ENCODE measurements around the gene RNPEPL1. TPM values are rescaled to one million over a fixed set of nuclear protein-coding genes. Genes with fewer than 3 reads are reported as not detected.
"Not testable (repeated sequence)": the region's sequence is repeated elsewhere in the genome, so short reads cannot be mapped to it uniquely, and the experiment has no call there.

Gene RNPEPL1
- total RNA-seq, 3 donors from 2014 or later = 22.4 to 57.9 (median 42.3) TPM

- Histone ChIP-seq H3K36me3 (peaks cover 8% of the 10 kb centered on the region), H3K9me3 (peaks cover 10 to 21% of the 10 kb centered on the region in 2 donors), H3K27me3 (no peaks in the 10 kb centered on the region), H3K27ac (no peak overlapping the region), H3K4me3 (no peak overlapping the region), H3K4me1 (no peaks in the 10 kb centered on the region)
- TF ChIP-seq CTCF (IDR thresholded peaks at IDR 0.05) (no peak), POLR2AphosphoS5 (IDR thresholded peaks at IDR 0.05) (no peak), POLR2A (IDR thresholded peaks at IDR 0.05) (no peak)
- no peak for DNase-seq (ENCODE audit: low spot score in 2 of 2)
- intact Hi-C loops (cut with DNase I; ENCODE audit: low total_unique reads) = no loop called here
Measured at GRCh38 chr2:240531038-240531437, 37.2 kb upstream of the RNPEPL1 start.

GRCh38 chr2:240532031-240532775, 36.1 kb upstream of the RNPEPL1 start:
- H3K36me3 ChIP-seq = peaks cover 8% of the 10 kb centered on the region
- H3K4me3 ChIP-seq = no peak overlapping the region
- H3K27me3 ChIP-seq = no peaks in the 10 kb centered on the region
- intact Hi-C loops (cut with DNase I; ENCODE audit: low total_unique reads) = no loop called here
- H3K4me1 ChIP-seq = no peaks in the 10 kb centered on the region
- peaks cover 10 to 21% of the 10 kb centered on the region in 2 donors for H3K9me3 ChIP-seq
- TF ChIP-seq CTCF (IDR thresholded peaks at IDR 0.05) (no peak), POLR2AphosphoS5 (IDR thresholded peaks at IDR 0.05) (no peak), POLR2A (IDR thresholded peaks at IDR 0.05) (no peak)
- no peak for DNase-seq (ENCODE audit: low spot score in 2 of 2)
- no peak overlapping the region for H3K27ac ChIP-seq

- Histone ChIP-seq H3K36me3 (no peaks in the 10 kb centered on the region), H3K27ac (no peak overlapping the region), H3K4me1 (no peaks in the 10 kb centered on the region), H3K9me3 (peaks cover 0 to under 1% of the 10 kb centered on the region in 2 donors), H3K27me3 (no peaks in the 10 kb centered on the region), H3K4me3 (no peak overlapping the region)
- intact Hi-C loops (cut with DNase I; ENCODE audit: low total_unique reads) = no loop called here
- TF ChIP-seq CTCF (IDR thresholded peaks at IDR 0.05) = no peak
- no peak for TF ChIP-seq POLR2A (IDR thresholded peaks at IDR 0.05)
- TF ChIP-seq POLR2AphosphoS5 (IDR thresholded peaks at IDR 0.05) = no peak
- peak in 1 of 2 donors; percentile 15 for DNase-seq (ENCODE audit: low spot score in 2 of 2)
Measured at GRCh38 chr2:240538031-240538780, 30.1 kb upstream of the RNPEPL1 start.

GRCh38 chr2:240539101-240539500, 29.2 kb upstream of the RNPEPL1 start:
- H3K27me3 ChIP-seq; H3K27ac ChIP-seq; intact Hi-C loops (cut with DNase I; ENCODE audit: low total_unique reads); H3K4me3 ChIP-seq; H3K4me1 ChIP-seq; H3K36me3 ChIP-seq; H3K9me3 ChIP-seq: not testable (repeated sequence)
- peak in 1 of 2 donors; percentile 28 for DNase-seq (ENCODE audit: low spot score in 2 of 2)

GRCh38 chr2:240539906-240540305, 28.4 kb upstream of the RNPEPL1 start:
- H3K4me3 ChIP-seq = no peak overlapping the region
- no peaks in the 10 kb centered on the region for H3K27me3 ChIP-seq
- DNase-seq (ENCODE audit: low spot score in 2 of 2) = no peak
- no peaks in the 10 kb centered on the region for H3K36me3 ChIP-seq
- intact Hi-C loops (cut with DNase I; ENCODE audit: low total_unique reads) = no loop called here
- H3K9me3 ChIP-seq = no peaks in the 10 kb centered on the region
- TF ChIP-seq POLR2A (IDR thresholded peaks at IDR 0.05) = no peak
- H3K4me1 ChIP-seq = no peaks in the 10 kb centered on the region
- H3K27ac ChIP-seq = no peak overlapping the region

GRCh38 chr2:240551288-240551687, 17.0 kb upstream of the RNPEPL1 start:
- no peaks in the 10 kb centered on the region for H3K36me3 ChIP-seq
- intact Hi-C loops (cut with DNase I; ENCODE audit: low total_unique reads) = no loop called here
- H3K4me3 ChIP-seq = no peak overlapping the region
- H3K27ac ChIP-seq = no peak overlapping the region
- DNase-seq (ENCODE audit: low spot score in 2 of 2) = no peak
- no peaks in the 10 kb centered on the region for H3K27me3 ChIP-seq
- no peaks in the 10 kb centered on the region for H3K4me1 ChIP-seq
- no peaks in the 10 kb centered on the region for H3K9me3 ChIP-seq
- TF ChIP-seq POLR2AphosphoS5 (IDR thresholded peaks at IDR 0.05) = no peak

Data from breast epithelium (tissue), 4 donors.